Activated CD8-positive, alpha-beta memory T cell treated with anti-CD3 and anti-CD28 coated beads for 36 hours (primary cell): Measurements from ENCODE around the gene CCSER1. TPM values are rescaled to one million over a fixed set of nuclear protein-coding genes. Genes with fewer than 3 reads are reported as not detected.

Experiments used
- CTCF ChIA-PET: fragments of 350-600 bp; sonication (Branson Sonifier 250); formaldehyde crosslinking; loops from one replicate; lab custom pipeline; 2021; ENCODE audit warnings: antibody characterized with exemption; lab: Charles Lee
- POLR2A ChIA-PET: fragments of 350-600 bp; sonication (Branson Sonifier 250); formaldehyde crosslinking; loops from one replicate; lab custom pipeline; 2021; ENCODE audit warnings: antibody characterized with exemption; lab: Charles Lee
- total RNA-seq, 2 experiments: library from RNA; stranded (reverse); gene quantifications; one replicate each; pipeline ENCODE4 v1.2.3, GENCODE V29; 2021

CCSER1 gene
- under 1 TPM in 1 of 2 experiments, not detected in 1; 0.06 TPM for total RNA-seq

- ChIA-PET POLR2A (interaction anchor here (0.7 kb wide), 1 partner anchor 825 kb away, joined by 3 read pairs; no protein-coding TSS in a partner anchor), CTCF (no interaction called here)
Observed at GRCh38 chr4:90127223-90127705, at the start of gene CCSER1. Gene CCSER1, plus strand, starts transcription at chr4:90127394.

- ChIA-PET CTCF (no interaction called here), POLR2A (no interaction called here)
Observed at GRCh38 chr4:90078440-90078839, 48.8 kb upstream of the CCSER1 start.

GRCh38 chr4:90080116-90080515 is 47.1 kb upstream of the CCSER1 start:
- ChIA-PET CTCF (no interaction called here), POLR2A (no interaction called here)

- ChIA-PET POLR2A (no interaction called here), CTCF (no interaction called here)
Observed at GRCh38 chr4:90081432-90082144, 45.6 kb upstream of the CCSER1 start.

GRCh38 chr4:90082449-90082848 is 44.7 kb upstream of the CCSER1 start:
- CTCF ChIA-PET = no interaction called here
- POLR2A ChIA-PET = no interaction called here

- CTCF ChIA-PET = no interaction called here
- POLR2A ChIA-PET = no interaction called here
Observed at GRCh38 chr4:90084277-90084966, 42.8 kb upstream of the CCSER1 start.

GRCh38 chr4:90084967-90085295 is 42.3 kb upstream of the CCSER1 start:
- CTCF ChIA-PET = no interaction called here
- POLR2A ChIA-PET = no interaction called here

GRCh38 chr4:90093526-90093925 is 33.7 kb upstream of the CCSER1 start:
- ChIA-PET POLR2A (no interaction called here), CTCF (no interaction called here)

- CTCF ChIA-PET = no interaction called here
Observed at GRCh38 chr4:90095000-90095399, 32.2 kb upstream of the CCSER1 start.

GRCh38 chr4:90099812-90100211 is 27.4 kb upstream of the CCSER1 start:
- POLR2A ChIA-PET = no interaction called here
- CTCF ChIA-PET = no interaction called here

More at GRCh38 chr4:90095000-90095399, 32.2 kb upstream of the CCSER1 start:
- POLR2A ChIA-PET = no interaction called here

- ChIA-PET CTCF (no interaction called here), POLR2A (no interaction called here)
Observed at GRCh38 chr4:90103991-90104390, 23.2 kb upstream of the CCSER1 start.

- ChIA-PET CTCF (no interaction called here), POLR2A (no interaction called here)
Observed at GRCh38 chr4:90105274-90105673, 21.9 kb upstream of the CCSER1 start.

GRCh38 chr4:90112715-90113114 is 14.5 kb upstream of the CCSER1 start:
- CTCF ChIA-PET = no interaction called here
- POLR2A ChIA-PET = no interaction called here

GRCh38 chr4:90113881-90114457 is 13.2 kb upstream of the CCSER1 start:
- POLR2A ChIA-PET = no interaction called here
- CTCF ChIA-PET = no interaction called here

- ChIA-PET POLR2A (no interaction called here), CTCF (no interaction called here)
Observed at GRCh38 chr4:90118527-90119195, 8.5 kb upstream of the CCSER1 start.

- ChIA-PET POLR2A (no interaction called here), CTCF (no interaction called here)
Observed at GRCh38 chr4:90120037-90120436, 7.2 kb upstream of the CCSER1 start.

GRCh38 chr4:90120815-90121214 is 6.4 kb upstream of the CCSER1 start:
- ChIA-PET POLR2A (no interaction called here), CTCF (no interaction called here)

GRCh38 chr4:90121676-90122354 is 5.4 kb upstream of the CCSER1 start:
- CTCF ChIA-PET = no interaction called here
- POLR2A ChIA-PET = no interaction called here

- ChIA-PET POLR2A (no interaction called here), CTCF (no interaction called here)
Observed at GRCh38 chr4:90122355-90122748, 4.8 kb upstream of the CCSER1 start.

GRCh38 chr4:90124276-90124675 is 2.9 kb upstream of the CCSER1 start:
- ChIA-PET CTCF (no interaction called here), POLR2A (no interaction called here)
